NCI-H1694 (cell line): ENCODE results near the gene MIGA1.
"Not testable (repeated sequence)": the region's sequence is repeated elsewhere in the genome, so short reads cannot be mapped to it uniquely, and the experiment has no call there.

Source experiments
- DNase-seq: peaks from one replicate; lab custom pipeline; 2025; lab: John Stamatoyannopoulos, UW

MIGA1 gene

GRCh38 chr1:77797991-77798390, 18.5 kb downstream of the MIGA1 start:
- no peak for DNase-seq

GRCh38 chr1:77802026-77802425, 22.6 kb downstream of the MIGA1 start:
- no peak for DNase-seq

- no peak for DNase-seq
Measured at GRCh38 chr1:77803371-77803770, 23.9 kb downstream of the MIGA1 start.

GRCh38 chr1:77809787-77810462, 30.5 kb downstream of the MIGA1 start:
- DNase-seq = not testable (repeated sequence)

- not testable (repeated sequence) for DNase-seq
Measured at GRCh38 chr1:77811589-77811988, 32.1 kb downstream of the MIGA1 start.

GRCh38 chr1:77817368-77818209, 38.1 kb downstream of the MIGA1 start:
- DNase-seq = no peak

GRCh38 chr1:77820121-77820520, 40.7 kb downstream of the MIGA1 start:
- DNase-seq = no peak

GRCh38 chr1:77824079-77824478, 44.6 kb downstream of the MIGA1 start:
- no peak for DNase-seq

GRCh38 chr1:77824694-77825093, 45.2 kb downstream of the MIGA1 start:
- no peak for DNase-seq

- DNase-seq = peak; percentile 5
Measured at GRCh38 chr1:77825131-77825709, 45.8 kb downstream of the MIGA1 start.

- not testable (repeated sequence) for DNase-seq
Measured at GRCh38 chr1:77826851-77827250, 47.4 kb downstream of the MIGA1 start.

GRCh38 chr1:77828098-77828497, 48.6 kb downstream of the MIGA1 start:
- DNase-seq = no peak

GRCh38 chr1:77829851-77830250, 50.4 kb downstream of the MIGA1 start:
- no peak for DNase-seq

GRCh38 chr1:77830946-77831345, 51.5 kb downstream of the MIGA1 start:
- DNase-seq = no peak

- DNase-seq = no peak
Measured at GRCh38 chr1:77831566-77831965, 52.1 kb downstream of the MIGA1 start.

GRCh38 chr1:77831976-77832711, 52.7 kb downstream of the MIGA1 start:
- no peak for DNase-seq

- no peak for DNase-seq
Measured at GRCh38 chr1:77832901-77833300, 53.5 kb downstream of the MIGA1 start.

- no peak for DNase-seq
Measured at GRCh38 chr1:77833521-77834100, 54.2 kb downstream of the MIGA1 start.

- no peak for DNase-seq
Measured at GRCh38 chr1:77834771-77835334, 55.4 kb downstream of the MIGA1 start.

- no peak for DNase-seq
Measured at GRCh38 chr1:77841574-77841973, 62.1 kb downstream of the MIGA1 start.

- DNase-seq = no peak
Measured at GRCh38 chr1:77845951-77846350, 66.5 kb downstream of the MIGA1 start.

GRCh38 chr1:77846966-77847365, 67.5 kb downstream of the MIGA1 start:
- no peak for DNase-seq
